GM12878 (cell line): ENCODE data around the gene NSD2. TPM values are rescaled to one million over a fixed set of nuclear protein-coding genes. Genes with fewer than 3 reads are reported as not detected.

ENCODE experiments used
- ATAC-seq: fragments of 200-7000 bp; cut with Tn5 transposase; 3 replicates; pipeline ENCODE4 v1.9.1; 2020; ENCODE audit warnings: mild to moderate bottlenecking, moderate library complexity
- BruUV-seq: library from RNA; stranded (reverse); fragments of 400-500 nt; replicated peaks from 2 replicates; lab custom pipeline; 2021; lab: Mats Ljungman, UMichigan
- CTCF ChIA-PET: fragments of 300-600 bp; sonication (Branson Sonifier 250); formaldehyde crosslinking; extraction: SDS; loops from one replicate; lab custom pipeline; 2021; ENCODE audit warnings: inconsistent platforms; lab: Yijun Ruan, JAX
- POLR2A ChIA-PET: fragments of 350-600 bp; formaldehyde crosslinking; extraction: SDS; loops from one replicate; lab custom pipeline; 2021; ENCODE audit warnings: inconsistent platforms; lab: Charles Lee
- RAD21 ChIA-PET: fragments of 300-600 bp; sonication (Branson Sonifier 250); formaldehyde crosslinking; loops from one replicate; lab custom pipeline; 2023; ENCODE audit warnings: antibody characterized with exemption; ENCODE audit not compliant: unreplicated experiment; lab: Charles Lee
- SMC1A ChIA-PET: fragments of 300-600 bp; sonication (Branson Sonifier 250); formaldehyde crosslinking; loops from one replicate; lab custom pipeline; 2023; ENCODE audit not compliant: unreplicated experiment, uncharacterized antibody; lab: Charles Lee
- DNase-seq: peaks from one replicate; pipeline ENCODE4 v3.0.0-alpha.2; 2011; ENCODE audit warnings: low read depth, low spot score
- FAIRE-seq: peaks from 3 replicates; lab custom pipeline; 2011; peaks lifted over from hg19 to GRCh38; lab: Jason Lieb, UNC
- H2AFZ ChIP-seq: 2 replicates; pipeline ENCODE4 v1.6.0; 2011; ENCODE audit warnings: low read depth, low read length, control low read depth; ENCODE audit not compliant: control insufficient read depth
- H3K27ac ChIP-seq: 2 replicates; pipeline ENCODE4 v1.5.1; 2011; ENCODE audit warnings: control low read depth; ENCODE audit not compliant: control insufficient read depth, insufficient read depth
- H3K27me3 ChIP-seq, 2 experiments: replicated peaks in 1 of 2; 2 replicates each; pipeline versions ENCODE4 v1.6.0 to v1.6.1; 2011; ENCODE audit warnings: low read length in 1 of 2; ENCODE audit not compliant: control insufficient read depth in 2 of 2, insufficient read depth in 2 of 2
- H3K36me3 ChIP-seq, 2 experiments: 2 replicates each; pipeline ENCODE4 v1.5.1; 2011; ENCODE audit warnings: low read length in 1 of 2; ENCODE audit not compliant: control insufficient read depth in 2 of 2, insufficient read depth in 2 of 2
- H3K4me1 ChIP-seq: 2 replicates; pipeline ENCODE4 v1.6.1; 2011; ENCODE audit warnings: mild to moderate bottlenecking, low read length, moderate library complexity, mixed read lengths; ENCODE audit not compliant: control insufficient read depth, insufficient read depth
- H3K4me2 ChIP-seq: 2 replicates; pipeline ENCODE4 v1.6.0; 2011; ENCODE audit warnings: control low read depth; ENCODE audit not compliant: control insufficient read depth, insufficient read depth
- H3K4me3 ChIP-seq: fragments of 200-600 bp; sonication (generic); 2 replicates; pipeline ENCODE4 v1.5.1; 2016
- H3K79me2 ChIP-seq: 2 replicates; pipeline ENCODE4 v1.6.0; 2011; ENCODE audit warnings: low read length; ENCODE audit not compliant: control insufficient read depth, insufficient read depth
- H3K9ac ChIP-seq: 2 replicates; pipeline ENCODE4 v1.8.0; 2011; ENCODE audit warnings: low read length, control low read depth, mixed read lengths; ENCODE audit not compliant: control insufficient read depth, insufficient read depth
- H3K9me3 ChIP-seq: replicated peaks from 3 replicates; pipeline ENCODE4 v1.5.1; 2011; ENCODE audit warnings: mild to moderate bottlenecking, low read length; ENCODE audit not compliant: control insufficient read depth, insufficient read depth
- H4K20me1 ChIP-seq: 2 replicates; pipeline ENCODE4 v1.6.0; 2011; ENCODE audit not compliant: control insufficient read depth, insufficient read depth
- ETV6 ChIP-seq, 2 experiments: fragments of 450-650 bp in 1 of 2; IDR thresholded peaks in 1 of 2; conservative IDR thresholded peaks in 1 of 2; 2 replicates each; pipeline ENCODE4 v1.6.1; 2014; ENCODE audit warnings: antibody characterized with exemption in 1 of 2, borderline replicate concordance in 1 of 2, low read depth in 1 of 2, mild to moderate bottlenecking in 1 of 2, moderate library complexity in 1 of 2
- GABPA ChIP-seq: IDR thresholded peaks from 2 replicates; pipeline ENCODE4 v1.6.1; 2014; ENCODE audit warnings: antibody characterized with exemption, low read depth, mild to moderate bottlenecking, inconsistent platforms
- IKZF2 ChIP-seq, 2 experiments: fragments of 450-650 bp; IDR thresholded peaks; 2 replicates each; pipeline ENCODE4 v1.6.1; 2017; ENCODE audit warnings: mild to moderate bottlenecking in 2 of 2, moderate library complexity in 2 of 2
- MTA2 ChIP-seq: fragments of 450-650 bp; IDR thresholded peaks from 2 replicates; pipeline ENCODE4 v1.6.1; 2016; ENCODE audit warnings: low read depth, mild to moderate bottlenecking, moderate library complexity
- MTA3 ChIP-seq: IDR thresholded peaks from 2 replicates; pipeline ENCODE4 v1.6.1; 2012; ENCODE audit warnings: low read length, inconsistent platforms, borderline replicate concordance
- NR2F1 ChIP-seq: fragments of 450-650 bp; conservative IDR thresholded peaks from 2 replicates; pipeline ENCODE4 v1.6.1; 2017; ENCODE audit warnings: mild to moderate bottlenecking
- NRF1 ChIP-seq: conservative IDR thresholded peaks from 2 replicates; pipeline ENCODE4 v1.6.1; 2011; ENCODE audit warnings: mild to moderate bottlenecking, low read depth, low read length, improper control_type of control experiment
- PML ChIP-seq: IDR thresholded peaks from 2 replicates; pipeline ENCODE4 v1.6.1; 2012; ENCODE audit warnings: low read length, inconsistent platforms
- PRDM15 ChIP-seq: fragments of 450-650 bp; formaldehyde crosslinking; IDR thresholded peaks from 2 replicates; pipeline ENCODE4 v1.4.0; 2020; ENCODE audit warnings: mild to moderate bottlenecking, moderate library complexity
- REST ChIP-seq: IDR thresholded peaks from 2 replicates; pipeline ENCODE4 v1.6.1; 2012; ENCODE audit warnings: mild to moderate bottlenecking, low read depth, low read length
- TARDBP ChIP-seq: IDR thresholded peaks from 2 replicates; pipeline ENCODE4 v1.6.1; 2016; ENCODE audit warnings: borderline replicate concordance
- ZNF592 ChIP-seq: fragments of 450-650 bp; IDR thresholded peaks from 2 replicates; pipeline ENCODE4 v1.6.1; 2017; ENCODE audit warnings: mild to moderate bottlenecking, moderate library complexity
- WGBS: methylation state at CpG from one replicate; pipeline ENCODE4 v1.1.6; 2016; ENCODE audit warnings: low lambda C conversion rate; ENCODE audit not compliant: insufficient replicate concordance, insufficient coverage; ENCODE audit errors: missing lambda C conversion rate; 5-methylcytosine and 5-hydroxymethylcytosine counted together
- in situ Hi-C: fragments of 300-500 bp; cut with MboI; formaldehyde crosslinking; loops from 9 replicates; pipeline ENCODE4 v1.14.3; 2018; ENCODE audit warnings: mixed read lengths
- intact Hi-C: fragments of 100-400 bp; cut with micrococcal nuclease; formaldehyde crosslinking; loops from one replicate; pipeline ENCODE4 v1.14.2; 2022; ENCODE audit not compliant: unreplicated experiment
- polyA plus RNA-seq, 11 experiments: library from polyadenylated mRNA; depleted of rRNA in 4 of 11; unstranded in 6 of 11; stranded (reverse) in 5 of 11; fragments of >200 nt; fragmentation: Nextera tagmentation in 4 of 11; fragmentation: Illumina TruSeq in 1 of 11; extraction: Ambion mirVana in 4 of 11; extraction: Trizol in 1 of 11; gene quantifications; 1 replicate in 1 of 11; 2 replicates in 10 of 11; pipeline versions ENCODE4 v1.2.1 to v1.2.3, GENCODE V29; 2011 to 2016; ENCODE audit warnings: inconsistent platforms in 2 of 11, missing spikeins in 2 of 11, low read depth in 1 of 11
- total RNA-seq, 4 experiments: library from RNA; depleted of rRNA in 3 of 4; stranded (reverse); fragments of >200 nt in 3 of 4; fragmentation: Illumina TruSeq in 1 of 4; extraction: Trizol in 1 of 4; gene quantifications; 2 replicates each; pipeline versions ENCODE4 v1.2.1 to v1.2.3, GENCODE V29; 2013 to 2021

Gene NSD2
- total and polyA plus RNA-seq, 10 of the 15 experiments (the other 5 are each of a cell fraction or from before 2014, with no cell fraction given): 8.6 to 139 (median 67.2) TPM

DNA sequence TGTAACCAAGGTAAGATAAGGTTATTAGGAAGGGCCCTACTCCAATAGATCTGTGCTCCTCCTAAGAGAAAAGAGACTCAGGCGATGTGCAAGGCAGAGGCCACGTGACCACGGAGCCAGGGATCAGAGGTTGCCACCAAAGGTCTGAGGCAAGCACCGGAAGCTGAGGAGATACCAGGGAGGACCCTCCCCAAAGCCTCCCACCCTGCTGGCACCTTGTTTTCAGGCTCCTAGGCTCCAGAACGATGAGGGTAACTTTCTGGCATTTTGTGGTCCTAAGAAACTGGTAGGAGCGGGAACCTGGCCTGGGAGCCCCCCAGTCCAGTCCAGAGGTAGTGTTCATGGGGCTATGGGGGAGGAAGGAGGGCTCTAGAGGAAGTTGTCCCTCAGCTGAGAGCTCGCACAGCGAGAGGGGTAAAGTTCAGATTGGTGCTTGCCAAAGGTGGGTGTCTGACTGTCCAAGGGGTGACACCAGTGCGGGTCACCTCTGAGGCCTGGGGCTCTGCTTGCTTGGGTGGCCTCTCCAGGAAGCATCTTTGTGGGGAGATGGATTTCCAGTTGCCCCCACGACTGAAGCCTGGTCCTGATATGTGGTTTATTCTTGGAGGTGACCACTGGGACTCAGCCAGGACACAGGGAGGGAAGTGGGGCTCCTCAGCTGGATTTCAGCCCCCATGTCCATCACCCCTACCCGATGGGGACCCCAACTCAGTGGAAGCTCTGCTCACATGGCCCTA, 7.7 kb upstream of the NSD2 start:
- FAIRE-seq: no peak
- CTCF ChIA-PET: interaction anchor here (1.0 kb wide), 1 partner anchor 36 kb away, joined by 3 read pairs; no protein-coding TSS in a partner anchor
- TF ChIP-seq MTA2 (no peak), IKZF2 (IDR thresholded peaks at IDR 0.05) (no peak), PRDM15 (CRISPR knock-in tag) (no peak), REST (no peak), ETV6 (conservative IDR thresholded peaks at IDR 0.05 in 1 of 2, IDR thresholded peaks at IDR 0.05 in 1 of 2; ENCODE audit: borderline replicate concordance in 1 of 2, low read depth in 1 of 2) (no peak), TARDBP (no peak), NR2F1 (no peak), ZNF592 (no peak), PML (no peak), MTA3 (no peak), NRF1 (no peak), GABPA (no peak)

More for the DNA sequence above, 7.7 kb upstream of the NSD2 start:
- no peaks in the 10 kb centered on the region for H3K9me3 ChIP-seq
- H3K4me2 ChIP-seq: no peak overlapping the region
- WGBS: 73% methylated on average over 11 of the region's 11 CpGs
- H3K27me3 ChIP-seq: no peaks in the 10 kb centered on the region
- H3K4me1 ChIP-seq: peaks cover 12% of the 10 kb centered on the region
- H4K20me1 ChIP-seq: no peaks in the 10 kb centered on the region
- SMC1A ChIA-PET: no interaction called here
- H3K9ac ChIP-seq: no peak overlapping the region
- no peaks in the 10 kb centered on the region for H3K79me2 ChIP-seq
- RAD21 ChIA-PET: interaction anchor here (0.9 kb wide), 1 partner anchor 36 kb away, joined by 3 read pairs; no protein-coding TSS in a partner anchor
- DNase-seq: no peak
- no TSS peak for BruUV-seq
- no peak for ATAC-seq
- intact Hi-C loops (no loop called here), in situ Hi-C loops (no loop called here)
- H3K4me3 ChIP-seq: no peak overlapping the region
- POLR2A ChIA-PET: interaction anchor here (1.2 kb wide), 1 partner anchor 20 kb away, joined by 4 read pairs; no protein-coding TSS in a partner anchor
- H2AFZ ChIP-seq: no peak overlapping the region
- H3K27ac ChIP-seq: no peak overlapping the region
- H3K36me3 ChIP-seq: no peaks in the 10 kb centered on the region
